Measurements from ENCODE around the gene ADARB2.

DNA sequence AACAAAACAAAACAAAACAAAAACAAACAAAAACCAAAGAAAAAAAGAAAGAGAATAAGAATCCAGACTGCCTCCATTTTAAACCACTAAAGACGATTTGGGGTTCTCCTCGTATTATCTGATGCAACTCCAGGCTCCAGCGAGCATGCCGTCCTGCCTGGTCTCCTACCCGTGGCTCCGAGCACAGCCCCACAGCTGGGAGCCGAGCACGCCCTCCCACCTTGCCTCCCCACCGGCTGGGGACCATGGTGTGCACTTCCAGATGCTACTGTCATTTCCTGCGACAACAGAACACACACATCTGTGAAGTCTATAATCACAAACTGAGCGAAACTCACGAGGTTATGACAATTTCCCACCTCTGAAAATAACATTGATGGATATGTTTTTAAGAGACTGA is 113.1 kb downstream of the ADARB2 start:
- TF ChIP-seq POLR2AphosphoS5 (IDR thresholded peaks at IDR 0.05): no peak
- TF ChIP-seq, protein P1, sequence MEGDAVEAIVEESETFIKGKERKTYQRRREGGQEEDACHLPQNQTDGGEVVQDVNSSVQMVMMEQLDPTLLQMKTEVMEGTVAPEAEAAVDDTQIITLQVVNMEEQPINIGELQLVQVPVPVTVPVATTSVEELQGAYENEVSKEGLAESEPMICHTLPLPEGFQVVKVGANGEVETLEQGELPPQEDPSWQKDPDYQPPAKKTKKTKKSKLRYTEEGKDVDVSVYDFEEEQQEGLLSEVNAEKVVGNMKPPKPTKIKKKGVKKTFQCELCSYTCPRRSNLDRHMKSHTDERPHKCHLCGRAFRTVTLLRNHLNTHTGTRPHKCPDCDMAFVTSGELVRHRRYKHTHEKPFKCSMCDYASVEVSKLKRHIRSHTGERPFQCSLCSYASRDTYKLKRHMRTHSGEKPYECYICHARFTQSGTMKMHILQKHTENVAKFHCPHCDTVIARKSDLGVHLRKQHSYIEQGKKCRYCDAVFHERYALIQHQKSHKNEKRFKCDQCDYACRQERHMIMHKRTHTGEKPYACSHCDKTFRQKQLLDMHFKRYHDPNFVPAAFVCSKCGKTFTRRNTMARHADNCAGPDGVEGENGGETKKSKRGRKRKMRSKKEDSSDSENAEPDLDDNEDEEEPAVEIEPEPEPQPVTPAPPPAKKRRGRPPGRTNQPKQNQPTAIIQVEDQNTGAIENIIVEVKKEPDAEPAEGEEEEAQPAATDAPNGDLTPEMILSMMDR (IDR thresholded peaks at IDR 0.05): no peak
